HG03457 (cell line): ENCODE results near the gene ZNRD2.
"Not testable (repeated sequence)": the region's sequence is repeated elsewhere in the genome, so short reads cannot be mapped to it uniquely, and the experiment has no call there.

Experiments used
- ATAC-seq: cut with Tn5 transposase; IDR thresholded peaks from one replicate; pipeline ENCODE4 v1.9.1; 2021; ENCODE audit warnings: moderate number of reproducible peaks; ENCODE audit not compliant: unreplicated experiment

ZNRD2 gene, protein sequence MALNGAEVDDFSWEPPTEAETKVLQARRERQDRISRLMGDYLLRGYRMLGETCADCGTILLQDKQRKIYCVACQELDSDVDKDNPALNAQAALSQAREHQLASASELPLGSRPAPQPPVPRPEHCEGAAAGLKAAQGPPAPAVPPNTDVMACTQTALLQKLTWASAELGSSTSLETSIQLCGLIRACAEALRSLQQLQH

DNA sequence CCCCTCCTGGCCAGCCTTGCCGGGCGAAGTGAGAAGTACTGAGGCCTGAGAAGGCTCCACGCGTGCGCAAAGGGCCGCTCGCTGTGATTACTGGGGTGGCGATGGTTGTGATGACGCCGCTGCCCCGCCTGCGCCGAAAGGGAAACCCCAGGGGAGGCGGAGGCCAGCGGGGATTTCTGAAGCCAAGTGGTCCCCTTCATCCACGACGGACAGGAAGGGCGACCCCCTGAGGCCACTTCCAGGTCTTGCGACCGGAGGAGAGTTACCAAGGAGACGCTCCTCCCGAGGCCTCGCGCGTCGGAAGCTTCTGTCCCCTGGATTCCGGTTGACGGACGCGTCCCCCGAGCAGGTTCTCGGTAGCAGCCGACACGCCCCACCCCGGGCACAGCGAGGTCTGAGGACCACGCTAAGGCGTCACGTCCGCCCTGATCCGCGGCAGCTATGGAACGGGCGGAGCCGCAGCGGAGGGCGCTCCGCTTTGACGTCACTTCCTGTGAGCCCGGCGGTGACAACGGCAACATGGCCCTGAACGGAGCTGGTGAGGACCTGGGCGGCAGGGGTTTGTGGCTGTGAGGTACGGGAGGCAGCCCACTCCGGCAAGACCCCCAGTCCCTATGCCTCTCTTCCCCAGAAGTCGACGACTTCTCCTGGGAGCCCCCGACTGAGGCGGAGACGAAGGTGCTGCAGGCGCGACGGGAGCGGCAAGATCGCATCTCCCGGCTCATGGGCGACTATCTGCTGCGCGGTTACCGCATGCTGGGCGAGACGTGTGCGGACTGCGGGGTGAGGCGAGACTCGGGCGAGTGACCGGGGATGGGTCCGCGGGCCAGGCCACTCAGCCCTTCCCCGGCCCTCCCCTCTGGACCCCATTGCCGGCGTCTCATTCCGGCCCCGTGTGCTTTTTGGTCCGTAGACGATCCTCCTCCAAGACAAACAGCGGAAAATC lies at the start of gene ZNRD2:
Gene ZNRD2, plus strand, starts transcription at position 505 of the 946 bp plus-strand sequence. Its CDS starts 15 bp downstream, at position 520.
- peak; percentile 45 for ATAC-seq

DNA sequence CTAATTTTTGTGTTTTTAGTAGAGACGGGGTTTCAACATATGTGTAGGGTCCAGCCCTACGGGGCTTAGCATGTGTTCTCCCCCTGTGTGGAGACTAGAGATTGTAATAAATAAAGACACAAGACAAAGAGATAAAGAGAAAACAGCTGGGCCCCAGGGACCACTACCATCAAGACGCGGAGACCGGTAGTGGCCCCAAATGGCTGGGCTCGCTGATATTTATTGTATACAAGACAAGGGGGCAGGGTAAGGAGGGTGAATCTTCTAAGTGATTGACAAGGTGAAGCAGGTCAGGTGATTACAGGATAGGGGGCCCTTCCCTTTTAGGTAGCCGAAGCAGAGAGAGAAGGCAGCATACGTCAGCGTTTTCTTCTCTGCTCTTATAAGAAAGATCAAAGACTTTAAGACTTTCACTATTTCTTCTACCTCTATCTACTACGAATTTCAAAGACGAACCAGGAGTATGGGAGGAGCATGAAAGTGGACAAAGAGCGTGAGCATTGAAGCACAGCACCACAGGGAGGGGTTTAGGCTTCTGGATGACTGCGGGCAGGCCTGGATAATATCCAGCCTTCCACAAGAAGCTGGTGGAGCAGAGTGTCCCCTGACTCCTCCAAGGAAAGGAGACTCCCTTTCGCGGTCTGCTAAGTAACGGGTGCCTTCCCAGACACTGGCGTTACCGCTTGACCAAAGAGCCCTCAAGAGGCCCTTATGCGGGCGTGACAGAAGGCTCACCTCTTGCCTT lies 48.3 kb upstream of the ZNRD2 start:
- not testable (repeated sequence) for ATAC-seq

DNA sequence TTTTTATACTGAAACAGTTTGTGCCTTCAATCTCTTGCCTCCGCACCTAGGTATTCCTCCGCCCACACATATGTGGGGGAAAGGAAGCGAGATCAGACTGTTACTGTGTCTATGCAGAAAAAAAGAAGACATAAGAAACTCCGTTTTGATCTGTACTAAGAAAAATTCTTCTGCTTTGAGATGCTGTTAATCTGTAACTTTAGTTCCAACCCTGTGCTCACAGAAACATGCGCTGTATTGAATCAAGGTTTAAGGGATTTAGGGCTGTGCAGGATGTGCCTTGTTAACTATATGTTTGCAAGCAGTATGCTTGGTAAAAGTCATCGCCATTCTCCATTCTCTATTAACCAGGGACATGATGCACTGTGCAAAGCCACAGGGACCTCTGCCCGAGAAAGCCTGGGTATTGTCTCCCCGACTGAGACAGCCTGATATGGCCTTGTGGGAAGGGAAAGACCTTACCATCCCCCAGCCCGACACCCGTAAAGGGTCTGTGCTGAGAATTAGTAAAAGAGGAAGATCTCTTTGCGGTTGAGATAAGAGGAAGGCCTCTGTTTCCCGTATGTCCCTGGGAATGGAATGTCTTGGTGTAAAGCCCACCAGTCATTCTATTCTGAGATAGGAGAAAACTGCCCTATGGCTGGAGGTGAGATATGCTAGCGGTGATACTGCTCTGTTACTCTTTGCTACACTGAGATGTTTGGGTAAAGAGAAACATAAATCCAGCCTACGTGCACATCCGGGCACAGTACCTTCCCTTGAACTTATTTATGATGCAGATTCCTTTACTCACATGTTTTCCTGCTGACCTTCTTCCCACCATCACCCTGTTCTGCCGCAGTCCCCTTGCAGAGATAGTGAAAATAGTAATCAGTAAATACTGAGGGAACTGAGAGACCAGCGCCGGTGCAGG lies 47.3 kb upstream of the ZNRD2 start:
- ATAC-seq, result not testable (repeated sequence)

DNA sequence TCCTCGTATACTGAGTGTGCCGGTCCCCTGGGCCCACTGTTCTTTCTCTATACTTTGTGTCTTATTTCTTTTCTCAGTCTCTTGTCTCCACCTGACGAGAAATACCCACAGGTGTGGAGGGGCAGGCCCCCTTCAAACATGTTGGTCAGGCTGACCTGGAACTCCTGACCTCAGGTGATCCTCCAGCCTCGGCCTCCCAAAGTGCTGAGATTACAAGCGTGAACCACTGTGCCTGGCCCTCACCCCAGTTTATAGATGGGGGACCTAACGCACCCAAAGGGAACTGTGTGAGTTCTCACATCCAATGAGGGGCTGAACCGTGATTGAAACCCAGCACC lies 46.7 kb upstream of the ZNRD2 start:
- not testable (repeated sequence) for ATAC-seq

DNA sequence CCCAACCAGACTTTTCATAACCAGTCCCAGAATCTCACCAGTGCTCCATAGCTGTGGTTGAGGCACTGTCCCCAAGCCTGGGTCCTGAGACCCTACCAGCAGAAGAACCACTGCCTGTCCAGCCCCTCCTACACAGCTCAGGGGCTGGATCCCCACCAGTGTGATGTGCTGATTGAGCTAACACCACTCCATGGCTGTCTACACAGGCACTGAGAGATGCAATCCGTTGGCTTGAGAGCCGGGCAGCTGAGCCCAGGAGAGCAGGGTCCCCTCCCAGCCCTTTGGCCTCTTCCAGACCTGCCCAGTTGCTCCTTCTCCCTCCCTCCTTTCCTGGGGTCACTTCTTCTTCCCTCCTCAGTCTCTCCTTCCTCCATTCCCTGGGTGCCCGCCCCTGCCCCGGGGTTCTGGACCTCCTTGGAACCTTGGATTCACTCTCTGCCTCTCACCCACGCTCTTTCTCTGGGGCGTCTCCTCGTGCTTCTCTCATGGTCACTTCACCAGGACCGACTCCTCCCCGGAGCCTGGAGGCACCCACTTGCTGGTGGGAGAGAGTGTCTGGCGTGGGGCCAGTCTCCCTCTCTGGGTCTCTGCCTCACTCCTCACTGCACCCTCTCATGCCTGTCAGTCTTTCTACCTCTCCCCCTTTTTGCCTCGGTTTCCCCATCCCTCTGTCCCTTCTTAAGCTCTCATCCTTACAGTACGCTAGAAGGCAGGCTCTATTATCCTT lies 46.1 kb upstream of the ZNRD2 start:
- ATAC-seq, result no peak

DNA sequence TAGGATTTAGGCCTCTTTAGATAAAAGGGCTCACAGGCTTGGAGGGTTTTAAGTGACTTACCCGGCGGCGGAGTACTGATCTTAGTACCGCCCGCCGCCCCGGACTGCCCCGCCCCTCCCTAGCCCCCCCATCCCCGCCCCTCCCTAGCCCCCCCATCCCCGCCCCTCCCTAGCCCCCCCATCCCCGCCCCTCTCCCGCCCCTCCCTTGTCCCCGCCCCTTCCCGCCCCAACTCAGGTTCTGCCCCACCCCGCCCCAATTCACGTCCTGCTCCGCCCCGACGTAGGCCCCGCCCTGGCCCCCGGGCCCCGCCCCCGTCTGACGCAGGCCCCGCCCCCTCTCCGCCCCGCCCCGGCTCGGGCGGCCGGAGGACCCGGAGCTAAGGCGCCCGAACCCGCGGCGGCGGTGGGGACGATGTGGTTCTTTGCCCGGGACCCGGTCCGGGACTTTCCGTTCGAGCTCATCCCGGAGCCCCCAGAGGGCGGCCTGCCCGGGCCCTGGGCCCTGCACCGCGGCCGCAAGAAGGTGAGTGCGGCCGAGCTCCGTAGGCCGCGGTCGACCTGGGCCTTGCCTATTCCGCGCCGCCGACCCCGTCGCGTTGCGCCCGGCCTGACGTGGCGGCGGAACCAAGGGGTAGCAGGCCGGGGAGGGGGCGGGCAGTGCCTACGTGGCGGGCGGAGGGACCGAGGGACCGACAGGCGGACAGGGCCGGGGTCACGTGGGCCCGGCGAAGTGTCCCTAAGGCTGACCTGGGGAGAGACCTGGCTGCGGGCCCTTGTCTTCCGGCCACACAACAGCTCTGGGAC lies 45.3 kb upstream of the ZNRD2 start, which contains the start of gene SCYL1:
Gene SCYL1, plus strand, starts transcription at position 343 of the 805 bp plus-strand sequence. Its CDS starts 71 bp downstream, at position 414.
- ATAC-seq, result no peak

DNA sequence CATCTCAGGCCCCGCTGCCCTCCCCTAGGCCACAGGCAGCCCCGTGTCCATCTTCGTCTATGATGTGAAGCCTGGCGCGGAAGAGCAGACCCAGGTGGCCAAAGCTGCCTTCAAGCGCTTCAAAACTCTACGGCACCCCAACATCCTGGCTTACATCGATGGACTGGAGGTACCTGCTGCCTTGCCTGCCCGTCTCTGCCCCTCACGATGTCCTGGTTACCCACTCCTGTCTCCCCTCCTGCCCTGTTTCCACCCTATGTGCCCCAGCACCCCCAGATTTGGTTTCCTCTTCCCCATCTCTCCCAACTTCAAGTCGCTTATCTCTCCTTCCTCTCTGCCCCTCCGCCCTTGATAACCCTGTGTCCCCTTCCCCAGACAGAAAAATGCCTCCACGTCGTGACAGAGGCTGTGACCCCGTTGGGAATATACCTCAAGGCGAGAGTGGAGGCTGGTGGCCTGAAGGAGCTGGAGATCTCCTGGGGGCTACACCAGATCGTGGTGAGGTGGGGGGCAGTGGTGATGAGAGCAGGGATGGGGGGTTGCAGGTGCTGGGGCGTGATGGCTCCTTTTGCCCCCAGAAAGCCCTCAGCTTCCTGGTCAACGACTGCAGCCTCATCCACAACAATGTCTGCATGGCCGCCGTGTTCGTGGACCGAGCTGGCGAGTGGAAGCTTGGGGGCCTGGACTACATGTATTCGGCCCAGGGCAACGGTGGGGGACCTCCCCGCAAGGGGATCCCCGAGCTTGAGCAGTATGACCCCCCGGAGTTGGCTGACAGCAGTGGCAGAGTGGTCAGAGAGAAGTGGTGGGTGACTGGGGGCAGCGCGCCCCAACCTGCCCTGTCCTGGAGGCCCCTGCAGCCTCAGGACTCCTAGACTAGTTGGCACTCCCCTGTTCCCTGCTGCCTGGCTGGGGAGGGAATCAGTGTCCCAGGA lies 44.5 kb upstream of the ZNRD2 start:
- ATAC-seq, result no peak

DNA sequence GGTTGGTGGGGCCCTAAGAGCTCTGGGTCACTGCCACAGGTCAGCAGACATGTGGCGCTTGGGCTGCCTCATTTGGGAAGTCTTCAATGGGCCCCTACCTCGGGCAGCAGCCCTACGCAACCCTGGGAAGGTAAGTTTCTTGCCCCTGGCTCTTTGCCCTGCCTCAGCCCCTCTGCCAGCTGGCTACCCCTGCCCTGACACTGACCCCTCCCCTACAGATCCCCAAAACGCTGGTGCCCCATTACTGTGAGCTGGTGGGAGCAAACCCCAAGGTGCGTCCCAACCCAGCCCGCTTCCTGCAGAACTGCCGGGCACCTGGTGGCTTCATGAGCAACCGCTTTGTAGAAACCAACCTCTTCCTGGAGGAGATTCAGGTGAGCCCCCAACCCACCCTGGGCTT lies 43.5 kb upstream of the ZNRD2 start:
- ATAC-seq, result no peak

DNA sequence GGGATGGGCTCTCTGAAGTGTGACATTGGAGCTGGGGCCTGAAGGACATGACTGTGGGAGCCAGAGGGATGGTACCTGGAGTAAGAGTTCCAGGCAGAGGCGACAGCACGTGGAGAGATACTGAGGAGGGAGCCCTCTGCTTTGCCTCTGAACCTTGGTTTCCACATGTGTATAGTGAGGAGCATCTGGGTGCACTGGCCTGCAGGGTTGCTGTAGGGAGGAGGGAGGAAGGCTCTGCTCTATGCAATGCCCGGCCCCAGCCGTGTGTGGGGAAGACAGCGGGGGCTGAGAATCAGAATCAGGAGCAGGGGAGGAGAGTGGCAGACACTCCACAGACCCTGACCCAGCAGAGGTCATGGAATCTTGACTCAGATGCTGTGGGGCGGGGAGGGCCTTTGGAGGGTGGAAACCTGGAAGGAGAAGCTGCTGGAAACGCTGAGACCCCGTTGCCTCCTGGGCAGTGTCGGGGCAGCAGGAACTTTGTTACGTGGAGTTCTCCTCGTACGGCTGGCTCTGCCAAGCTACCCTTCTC lies 41.4 kb upstream of the ZNRD2 start:
- no peak for ATAC-seq

DNA sequence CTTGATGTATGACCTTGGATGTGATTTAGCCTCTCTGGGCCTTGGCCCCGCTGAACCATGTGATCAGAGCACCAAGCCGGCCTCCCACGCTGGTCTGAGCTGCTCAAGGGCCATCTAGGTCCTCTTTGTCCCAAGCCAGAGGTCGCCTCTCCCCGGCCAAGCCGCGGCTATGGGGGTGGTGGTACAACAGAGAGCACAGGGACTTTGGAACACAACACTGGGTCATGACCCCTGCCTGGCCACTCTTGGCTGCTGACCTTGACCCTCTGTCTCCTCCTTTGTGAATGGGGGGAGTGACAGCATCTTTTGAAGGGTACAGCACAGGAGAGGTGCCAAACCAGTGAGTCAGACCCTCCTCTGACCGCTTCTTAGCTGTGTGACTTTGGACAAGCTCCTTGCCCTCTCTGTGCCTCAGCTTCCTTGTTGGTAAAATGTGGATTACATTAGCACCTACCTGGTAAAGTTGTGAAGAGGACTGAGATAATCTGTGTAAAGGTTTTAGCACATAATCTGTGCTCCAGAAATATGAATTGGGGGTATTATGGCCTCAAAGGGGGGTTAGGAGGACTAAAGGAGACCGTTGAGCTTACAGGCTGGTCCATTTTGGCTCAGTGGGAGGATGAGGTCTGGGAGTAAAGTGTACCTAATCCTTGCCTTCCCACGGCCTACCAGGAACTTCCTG lies 40.7 kb upstream of the ZNRD2 start:
- no peak for ATAC-seq

DNA sequence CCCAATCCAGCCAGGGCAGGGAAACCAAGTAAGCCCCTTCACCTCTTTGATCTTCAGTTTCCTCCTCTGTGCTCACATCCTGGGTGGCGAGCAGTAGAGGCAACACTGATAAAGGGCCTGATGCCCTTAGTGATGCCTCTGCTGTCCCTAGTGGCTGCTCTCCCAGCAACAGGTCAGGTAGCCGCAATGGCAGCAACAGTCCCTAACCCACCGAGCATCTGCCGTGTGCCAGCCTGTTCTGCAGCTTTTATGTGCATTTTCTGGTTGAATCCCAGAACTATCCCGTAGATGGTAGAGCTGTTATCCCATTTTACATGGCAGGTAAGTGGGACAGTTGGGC lies 40.1 kb upstream of the ZNRD2 start:
- no peak for ATAC-seq

DNA sequence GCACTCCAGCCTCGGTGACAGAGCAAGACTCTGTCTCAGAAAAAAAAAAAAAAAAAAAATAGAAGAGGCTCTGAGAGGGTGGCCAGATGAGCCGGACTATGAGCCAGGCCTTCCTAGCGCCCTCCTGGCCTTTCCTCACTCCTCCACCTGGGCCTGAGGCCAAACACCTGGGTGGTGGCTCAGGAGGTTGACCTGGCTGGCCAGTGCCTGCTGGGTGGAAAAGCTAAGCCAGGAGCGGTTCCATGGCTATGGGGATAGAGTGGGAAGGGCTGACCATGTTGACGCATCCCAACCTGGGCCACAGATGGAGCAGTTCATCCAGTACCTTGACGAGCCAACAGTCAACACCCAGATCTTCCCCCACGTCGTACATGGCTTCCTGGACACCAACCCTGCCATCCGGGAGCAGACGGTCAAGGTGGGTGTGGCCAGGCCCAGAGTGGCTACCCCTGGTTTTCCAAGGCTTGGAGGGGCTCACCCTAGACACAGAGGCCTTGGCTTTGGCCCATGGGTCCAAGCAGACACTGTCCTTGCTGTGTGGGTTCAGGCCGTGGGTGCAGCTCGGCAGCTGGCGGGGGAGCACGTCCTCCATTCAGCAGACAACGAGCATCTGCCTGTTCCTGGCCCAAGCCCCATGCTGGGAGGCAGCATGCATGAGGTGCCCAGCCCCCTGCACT lies 37.8 kb upstream of the ZNRD2 start:
- ATAC-seq, result no peak

DNA sequence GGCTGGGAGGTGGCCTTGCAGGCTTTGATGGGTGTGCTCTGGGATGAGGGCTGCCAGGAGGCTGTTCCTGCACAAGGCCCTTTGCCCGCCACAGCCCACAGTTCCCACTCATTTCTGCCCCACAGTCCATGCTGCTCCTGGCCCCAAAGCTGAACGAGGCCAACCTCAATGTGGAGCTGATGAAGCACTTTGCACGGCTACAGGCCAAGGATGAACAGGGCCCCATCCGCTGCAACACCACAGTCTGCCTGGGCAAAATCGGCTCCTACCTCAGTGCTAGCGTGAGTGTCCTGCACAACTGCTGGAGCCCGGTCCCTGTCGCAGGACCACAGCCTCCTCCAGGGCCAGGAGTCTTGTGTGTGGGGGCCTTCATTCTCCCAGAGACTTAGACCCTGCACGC lies 35.2 kb upstream of the ZNRD2 start:
- ATAC-seq, result no peak

DNA sequence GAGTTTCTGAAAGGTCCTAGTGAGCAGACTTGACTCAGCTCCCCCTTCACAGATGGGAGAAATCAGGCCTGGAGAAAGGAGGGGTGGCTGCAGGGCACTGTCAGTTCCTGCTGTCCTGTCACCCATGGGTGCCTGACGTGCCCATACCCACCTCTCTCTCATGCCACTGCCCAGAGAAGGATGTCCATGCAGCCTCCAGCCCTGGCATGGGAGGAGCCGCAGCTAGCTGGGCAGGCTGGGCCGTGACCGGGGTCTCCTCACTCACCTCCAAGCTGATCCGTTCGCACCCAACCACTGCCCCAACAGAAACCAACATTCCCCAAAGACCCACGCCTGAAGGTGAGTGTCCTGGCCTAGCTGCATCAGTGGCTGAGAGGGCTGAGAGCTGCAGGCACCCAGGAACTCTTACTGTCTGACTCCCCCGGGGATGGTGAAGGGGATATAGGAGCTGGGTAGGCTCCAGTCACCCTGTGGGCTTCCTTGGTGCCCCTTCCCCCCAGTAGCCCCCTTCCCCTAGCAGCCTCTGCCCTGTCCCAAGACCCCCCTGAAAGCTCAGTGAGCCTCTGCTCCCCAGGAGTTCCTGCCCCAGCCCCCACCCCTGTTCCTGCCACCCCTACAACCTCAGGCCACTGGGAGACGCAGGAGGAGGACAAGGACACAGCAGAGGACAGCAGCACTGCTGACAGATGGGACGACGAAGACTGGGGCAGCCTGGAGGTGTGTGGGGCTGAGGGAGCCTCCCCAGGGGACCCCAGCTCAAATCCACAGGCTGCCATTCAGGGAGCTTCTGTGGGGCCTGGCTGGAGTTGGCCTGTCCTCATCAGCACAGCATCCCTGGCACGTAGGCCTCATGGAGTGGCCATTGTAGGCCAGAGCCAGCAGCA lies 33.6 kb upstream of the ZNRD2 start:
- ATAC-seq, result no peak

DNA sequence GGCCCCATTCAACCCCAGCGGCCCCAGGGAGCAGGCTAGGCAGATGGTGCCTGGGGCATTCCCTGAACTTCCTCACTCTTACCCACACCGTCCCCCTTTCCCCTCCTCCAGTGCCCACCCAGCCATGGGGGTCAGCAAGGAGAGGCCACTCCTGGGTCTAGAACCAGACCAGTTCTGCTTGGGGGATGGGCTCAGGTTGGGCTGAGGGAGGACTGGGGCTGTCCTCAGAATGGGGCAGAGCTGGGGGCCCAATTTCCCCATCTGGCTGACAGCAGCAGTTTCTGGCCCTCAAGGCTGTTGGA lies 33.0 kb upstream of the ZNRD2 start:
- ATAC-seq, result no peak
